ENCODE data around the gene CAMK1D.

DNA sequence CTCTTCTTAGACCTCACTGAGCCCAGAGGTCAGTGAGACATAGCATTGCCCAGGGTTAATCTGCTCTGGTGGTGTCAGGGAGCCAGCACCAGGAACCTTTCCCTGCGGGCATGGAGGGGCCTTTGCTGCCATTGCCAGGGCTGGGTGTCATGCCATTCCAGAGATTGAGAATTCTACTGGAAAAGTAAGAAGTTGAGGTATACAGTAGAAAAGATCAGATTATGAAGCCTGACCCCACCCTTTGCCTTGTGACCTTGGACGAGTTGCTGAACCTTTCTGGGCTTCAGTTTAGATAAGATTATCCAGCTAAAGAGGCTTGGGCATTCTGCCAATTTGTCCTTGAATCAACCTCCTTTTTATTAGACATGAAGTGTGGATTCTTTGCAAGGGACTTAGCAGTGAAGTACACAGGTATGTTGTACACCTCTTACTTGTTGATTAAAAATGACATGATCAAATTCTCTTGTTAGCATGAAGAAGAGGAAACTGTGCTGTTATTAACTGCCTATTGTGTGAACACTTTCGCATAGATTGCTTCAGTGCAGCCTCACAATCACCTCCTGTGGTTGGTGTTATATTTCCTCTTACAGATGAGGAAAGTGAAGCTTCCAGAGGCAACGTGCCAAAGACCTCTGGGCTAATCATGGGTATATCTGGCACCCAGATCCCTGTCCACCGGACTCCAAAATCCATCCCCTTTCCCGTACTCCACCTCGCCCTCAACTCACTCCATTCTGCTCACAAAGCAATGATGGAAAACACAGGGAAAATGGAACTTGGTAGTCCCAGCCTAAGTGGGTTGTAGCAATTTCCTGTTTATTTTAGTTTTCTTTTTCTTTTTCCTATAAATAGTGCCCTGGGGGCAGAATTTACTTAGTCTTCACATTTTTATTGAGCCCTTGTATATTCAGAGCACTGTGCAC is 151.3 kb downstream of the CAMK1D start:
- TF ChIP-seq CTCF (tag by site-specific recombination; IDR thresholded peaks at IDR 0.05) (no peak), TSHZ1 (tag by site-specific recombination; IDR thresholded peaks at IDR 0.05; ENCODE audit: borderline replicate concordance) (no peak), ATF2 (tag by site-specific recombination; IDR thresholded peaks at IDR 0.05; ENCODE audit: low read depth) (no peak), ZNF610 (tag by site-specific recombination; IDR thresholded peaks at IDR 0.05; ENCODE audit: borderline replicate concordance) (no peak), ZNF366 (tag by site-specific recombination; conservative IDR thresholded peaks at IDR 0.05) (peak; percentile 90), ZNF274 (IDR thresholded peaks at IDR 0.05; ENCODE audit: low read length) (no peak), ZNF274 (tag by site-specific recombination; IDR thresholded peaks at IDR 0.05; ENCODE audit: borderline replicate concordance) (no peak)
- TF ChIP-seq, protein P1, sequence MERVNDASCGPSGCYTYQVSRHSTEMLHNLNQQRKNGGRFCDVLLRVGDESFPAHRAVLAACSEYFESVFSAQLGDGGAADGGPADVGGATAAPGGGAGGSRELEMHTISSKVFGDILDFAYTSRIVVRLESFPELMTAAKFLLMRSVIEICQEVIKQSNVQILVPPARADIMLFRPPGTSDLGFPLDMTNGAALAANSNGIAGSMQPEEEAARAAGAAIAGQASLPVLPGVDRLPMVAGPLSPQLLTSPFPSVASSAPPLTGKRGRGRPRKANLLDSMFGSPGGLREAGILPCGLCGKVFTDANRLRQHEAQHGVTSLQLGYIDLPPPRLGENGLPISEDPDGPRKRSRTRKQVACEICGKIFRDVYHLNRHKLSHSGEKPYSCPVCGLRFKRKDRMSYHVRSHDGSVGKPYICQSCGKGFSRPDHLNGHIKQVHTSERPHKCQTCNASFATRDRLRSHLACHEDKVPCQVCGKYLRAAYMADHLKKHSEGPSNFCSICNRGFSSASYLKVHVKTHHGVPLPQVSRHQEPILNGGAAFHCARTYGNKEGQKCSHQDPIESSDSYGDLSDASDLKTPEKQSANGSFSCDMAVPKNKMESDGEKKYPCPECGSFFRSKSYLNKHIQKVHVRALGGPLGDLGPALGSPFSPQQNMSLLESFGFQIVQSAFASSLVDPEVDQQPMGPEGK (tag by site-specific recombination; IDR thresholded peaks at IDR 0.05) = no peak; the same call in 1 of the 2 replicates
- TF ChIP-seq, protein P2, sequence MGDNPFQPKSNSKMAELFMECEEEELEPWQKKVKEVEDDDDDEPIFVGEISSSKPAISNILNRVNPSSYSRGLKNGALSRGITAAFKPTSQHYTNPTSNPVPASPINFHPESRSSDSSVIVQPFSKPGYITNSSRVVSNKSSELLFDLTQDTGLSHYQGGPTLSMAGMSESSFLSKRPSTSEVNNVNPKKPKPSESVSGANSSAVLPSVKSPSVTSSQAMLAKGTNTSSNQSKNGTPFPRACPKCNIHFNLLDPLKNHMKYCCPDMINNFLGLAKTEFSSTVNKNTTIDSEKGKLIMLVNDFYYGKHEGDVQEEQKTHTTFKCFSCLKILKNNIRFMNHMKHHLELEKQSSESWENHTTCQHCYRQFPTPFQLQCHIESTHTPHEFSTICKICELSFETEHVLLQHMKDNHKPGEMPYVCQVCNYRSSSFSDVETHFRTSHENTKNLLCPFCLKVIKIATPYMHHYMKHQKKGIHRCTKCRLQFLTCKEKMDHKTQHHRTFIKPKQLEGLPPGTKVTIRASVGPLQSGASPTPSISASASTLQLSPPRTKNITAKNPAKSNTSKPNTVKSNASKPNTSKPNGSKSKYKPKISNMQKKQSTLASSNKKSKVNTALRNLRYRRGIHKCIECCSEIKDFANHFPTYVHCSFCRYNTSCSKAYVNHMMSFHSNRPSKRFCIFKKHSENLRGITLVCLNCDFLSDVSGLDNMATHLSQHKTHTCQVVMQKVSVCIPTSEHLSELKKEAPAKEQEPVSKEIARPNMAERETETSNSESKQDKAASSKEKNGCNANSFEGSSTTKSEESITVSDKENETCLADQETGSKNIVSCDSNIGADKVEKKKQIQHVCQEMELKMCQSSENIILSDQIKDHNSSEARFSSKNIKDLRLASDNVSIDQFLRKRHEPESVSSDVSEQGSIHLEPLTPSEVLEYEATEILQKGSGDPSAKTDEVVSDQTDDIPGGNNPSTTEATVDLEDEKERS (tag by site-specific recombination; IDR thresholded peaks at IDR 0.05) = no peak

Data from HEK293 (cell line).